ENCODE measurements around the gene ARID1B. TPM values are rescaled to one million over a fixed set of nuclear protein-coding genes. Genes with fewer than 3 reads are reported as not detected.

The ARID1B gene
- total and polyA plus RNA-seq, 2 of the 13 experiments (the other 11 are each of a cell fraction or from before 2014, with no cell fraction given), result 20.1 to 32.6 TPM

DNA sequence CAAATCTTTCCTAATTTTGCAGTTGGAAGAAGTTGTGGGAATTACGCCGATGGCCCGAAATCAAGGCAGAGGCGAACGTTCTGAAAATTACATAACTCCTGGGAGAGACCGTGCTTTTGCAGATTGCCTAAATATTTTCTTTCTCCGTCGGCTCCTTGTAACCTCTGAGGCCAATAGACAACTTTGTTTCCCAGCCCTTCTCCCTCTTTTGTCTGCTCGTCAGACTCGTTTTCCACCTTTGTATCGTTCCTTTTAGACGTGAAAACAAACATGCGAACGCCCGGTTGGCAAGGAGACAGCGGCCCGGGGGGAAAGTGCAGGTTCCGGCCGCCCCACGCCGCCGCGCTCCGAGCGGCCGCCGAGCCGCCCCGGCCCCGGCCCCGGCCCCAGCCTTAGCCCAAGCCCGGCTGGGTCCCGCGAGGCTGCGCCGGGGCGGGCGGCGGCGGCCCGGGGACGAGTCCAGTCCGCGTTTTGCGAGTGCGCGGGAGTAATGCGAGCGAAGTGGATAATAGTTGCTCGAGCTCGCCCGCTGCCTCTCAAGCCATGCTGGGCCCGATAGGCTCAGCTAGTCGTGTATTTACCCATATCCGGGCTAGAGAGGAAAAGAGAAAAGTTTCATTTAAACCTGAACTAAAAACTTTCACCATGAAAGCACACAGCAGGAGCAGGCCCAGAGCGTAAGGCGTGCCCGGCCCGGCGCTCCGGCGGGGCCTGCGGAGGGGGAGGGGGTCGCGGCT lies at the start of gene ARID1B (continued):
- TF ChIP-seq, protein P1, sequence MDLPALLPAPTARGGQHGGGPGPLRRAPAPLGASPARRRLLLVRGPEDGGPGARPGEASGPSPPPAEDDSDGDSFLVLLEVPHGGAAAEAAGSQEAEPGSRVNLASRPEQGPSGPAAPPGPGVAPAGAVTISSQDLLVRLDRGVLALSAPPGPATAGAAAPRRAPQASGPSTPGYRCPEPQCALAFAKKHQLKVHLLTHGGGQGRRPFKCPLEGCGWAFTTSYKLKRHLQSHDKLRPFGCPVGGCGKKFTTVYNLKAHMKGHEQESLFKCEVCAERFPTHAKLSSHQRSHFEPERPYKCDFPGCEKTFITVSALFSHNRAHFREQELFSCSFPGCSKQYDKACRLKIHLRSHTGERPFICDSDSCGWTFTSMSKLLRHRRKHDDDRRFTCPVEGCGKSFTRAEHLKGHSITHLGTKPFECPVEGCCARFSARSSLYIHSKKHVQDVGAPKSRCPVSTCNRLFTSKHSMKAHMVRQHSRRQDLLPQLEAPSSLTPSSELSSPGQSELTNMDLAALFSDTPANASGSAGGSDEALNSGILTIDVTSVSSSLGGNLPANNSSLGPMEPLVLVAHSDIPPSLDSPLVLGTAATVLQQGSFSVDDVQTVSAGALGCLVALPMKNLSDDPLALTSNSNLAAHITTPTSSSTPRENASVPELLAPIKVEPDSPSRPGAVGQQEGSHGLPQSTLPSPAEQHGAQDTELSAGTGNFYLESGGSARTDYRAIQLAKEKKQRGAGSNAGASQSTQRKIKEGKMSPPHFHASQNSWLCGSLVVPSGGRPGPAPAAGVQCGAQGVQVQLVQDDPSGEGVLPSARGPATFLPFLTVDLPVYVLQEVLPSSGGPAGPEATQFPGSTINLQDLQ (CRISPR knock-in tag; IDR thresholded peaks at IDR 0.05), result no peak; the same call in 1 of the 2 replicates
- TF ChIP-seq KLF6 (CRISPR knock-in tag; IDR thresholded peaks at IDR 0.05) (peak; percentile 93), ZNF160 (CRISPR knock-in tag; IDR thresholded peaks at IDR 0.05) (no peak), SRSF4 (IDR thresholded peaks at IDR 0.05; ENCODE audit: low read depth, low read length, poor library complexity, severe bottlenecking) (no peak), ZNF816 (CRISPR knock-in tag; IDR thresholded peaks at IDR 0.05; ENCODE audit: borderline replicate concordance) (no peak), HES4 (CRISPR knock-in tag; IDR thresholded peaks at IDR 0.05; ENCODE audit: borderline replicate concordance) (0 out of 2 replicates have a peak, but pooled peaks have one; percentile 2), HOXA9 (CRISPR knock-in tag; IDR thresholded peaks at IDR 0.05; ENCODE audit: borderline replicate concordance) (peak; percentile 65), HDAC2 (CRISPR knock-in tag; IDR thresholded peaks at IDR 0.05) (peak; percentile 11; the same call in 1 of the 2 replicates), ARID2 (CRISPR knock-in tag; IDR thresholded peaks at IDR 0.05; ENCODE audit: borderline replicate concordance) (no peak), ZNF251 (CRISPR knock-in tag; IDR thresholded peaks at IDR 0.05) (no peak), NFATC3 (CRISPR knock-in tag; IDR thresholded peaks at IDR 0.05) (no peak), ZNF776 (CRISPR knock-in tag; IDR thresholded peaks at IDR 0.05) (peak; percentile 16; the same call in 1 of the 2 replicates), ZNF598 (CRISPR knock-in tag; IDR thresholded peaks at IDR 0.05; ENCODE audit: borderline replicate concordance) (no peak), EEA1 (CRISPR knock-in tag; IDR thresholded peaks at IDR 0.05; ENCODE audit: borderline replicate concordance) (no peak)
- TF ChIP-seq, protein P2, sequence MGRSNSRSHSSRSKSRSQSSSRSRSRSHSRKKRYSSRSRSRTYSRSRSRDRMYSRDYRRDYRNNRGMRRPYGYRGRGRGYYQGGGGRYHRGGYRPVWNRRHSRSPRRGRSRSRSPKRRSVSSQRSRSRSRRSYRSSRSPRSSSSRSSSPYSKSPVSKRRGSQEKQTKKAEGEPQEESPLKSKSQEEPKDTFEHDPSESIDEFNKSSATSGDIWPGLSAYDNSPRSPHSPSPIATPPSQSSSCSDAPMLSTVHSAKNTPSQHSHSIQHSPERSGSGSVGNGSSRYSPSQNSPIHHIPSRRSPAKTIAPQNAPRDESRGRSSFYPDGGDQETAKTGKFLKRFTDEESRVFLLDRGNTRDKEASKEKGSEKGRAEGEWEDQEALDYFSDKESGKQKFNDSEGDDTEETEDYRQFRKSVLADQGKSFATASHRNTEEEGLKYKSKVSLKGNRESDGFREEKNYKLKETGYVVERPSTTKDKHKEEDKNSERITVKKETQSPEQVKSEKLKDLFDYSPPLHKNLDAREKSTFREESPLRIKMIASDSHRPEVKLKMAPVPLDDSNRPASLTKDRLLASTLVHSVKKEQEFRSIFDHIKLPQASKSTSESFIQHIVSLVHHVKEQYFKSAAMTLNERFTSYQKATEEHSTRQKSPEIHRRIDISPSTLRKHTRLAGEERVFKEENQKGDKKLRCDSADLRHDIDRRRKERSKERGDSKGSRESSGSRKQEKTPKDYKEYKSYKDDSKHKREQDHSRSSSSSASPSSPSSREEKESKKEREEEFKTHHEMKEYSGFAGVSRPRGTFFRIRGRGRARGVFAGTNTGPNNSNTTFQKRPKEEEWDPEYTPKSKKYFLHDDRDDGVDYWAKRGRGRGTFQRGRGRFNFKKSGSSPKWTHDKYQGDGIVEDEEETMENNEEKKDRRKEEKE (IDR thresholded peaks at IDR 0.05), result no peak
- TF ChIP-seq, protein P3, sequence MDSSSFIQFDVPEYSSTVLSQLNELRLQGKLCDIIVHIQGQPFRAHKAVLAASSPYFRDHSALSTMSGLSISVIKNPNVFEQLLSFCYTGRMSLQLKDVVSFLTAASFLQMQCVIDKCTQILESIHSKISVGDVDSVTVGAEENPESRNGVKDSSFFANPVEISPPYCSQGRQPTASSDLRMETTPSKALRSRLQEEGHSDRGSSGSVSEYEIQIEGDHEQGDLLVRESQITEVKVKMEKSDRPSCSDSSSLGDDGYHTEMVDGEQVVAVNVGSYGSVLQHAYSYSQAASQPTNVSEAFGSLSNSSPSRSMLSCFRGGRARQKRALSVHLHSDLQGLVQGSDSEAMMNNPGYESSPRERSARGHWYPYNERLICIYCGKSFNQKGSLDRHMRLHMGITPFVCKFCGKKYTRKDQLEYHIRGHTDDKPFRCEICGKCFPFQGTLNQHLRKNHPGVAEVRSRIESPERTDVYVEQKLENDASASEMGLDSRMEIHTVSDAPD (CRISPR knock-in tag; IDR thresholded peaks at IDR 0.05), result no peak
- TF ChIP-seq, protein P4, sequence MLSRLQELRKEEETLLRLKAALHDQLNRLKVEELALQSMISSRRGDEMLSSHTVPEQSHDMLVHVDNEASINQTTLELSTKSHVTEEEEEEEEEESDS (CRISPR knock-in tag; IDR thresholded peaks at IDR 0.05; ENCODE audit: borderline replicate concordance), result no peak
- TF ChIP-seq, protein P5, sequence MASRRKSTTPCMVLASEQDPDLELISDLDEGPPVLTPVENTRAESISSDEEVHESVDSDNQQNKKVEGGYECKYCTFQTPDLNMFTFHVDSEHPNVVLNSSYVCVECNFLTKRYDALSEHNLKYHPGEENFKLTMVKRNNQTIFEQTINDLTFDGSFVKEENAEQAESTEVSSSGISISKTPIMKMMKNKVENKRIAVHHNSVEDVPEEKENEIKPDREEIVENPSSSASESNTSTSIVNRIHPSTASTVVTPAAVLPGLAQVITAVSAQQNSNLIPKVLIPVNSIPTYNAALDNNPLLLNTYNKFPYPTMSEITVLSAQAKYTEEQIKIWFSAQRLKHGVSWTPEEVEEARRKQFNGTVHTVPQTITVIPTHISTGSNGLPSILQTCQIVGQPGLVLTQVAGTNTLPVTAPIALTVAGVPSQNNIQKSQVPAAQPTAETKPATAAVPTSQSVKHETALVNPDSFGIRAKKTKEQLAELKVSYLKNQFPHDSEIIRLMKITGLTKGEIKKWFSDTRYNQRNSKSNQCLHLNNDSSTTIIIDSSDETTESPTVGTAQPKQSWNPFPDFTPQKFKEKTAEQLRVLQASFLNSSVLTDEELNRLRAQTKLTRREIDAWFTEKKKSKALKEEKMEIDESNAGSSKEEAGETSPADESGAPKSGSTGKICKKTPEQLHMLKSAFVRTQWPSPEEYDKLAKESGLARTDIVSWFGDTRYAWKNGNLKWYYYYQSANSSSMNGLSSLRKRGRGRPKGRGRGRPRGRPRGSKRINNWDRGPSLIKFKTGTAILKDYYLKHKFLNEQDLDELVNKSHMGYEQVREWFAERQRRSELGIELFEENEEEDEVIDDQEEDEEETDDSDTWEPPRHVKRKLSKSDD (CRISPR knock-in tag; IDR thresholded peaks at IDR 0.05; ENCODE audit: low read depth), result no peak
